GM21423 (cell line): Measurements from ENCODE around the gene EPHB3.
"Not testable (repeated sequence)": the region's sequence is repeated elsewhere in the genome, so short reads cannot be mapped to it uniquely, and the experiment has no call there.

ENCODE experiments used
- ATAC-seq: cut with Tn5 transposase; IDR thresholded peaks from one replicate; pipeline ENCODE4 v1.9.1; 2021; ENCODE audit warnings: mild to moderate bottlenecking, moderate library complexity; ENCODE audit not compliant: unreplicated experiment

The EPHB3 gene

GRCh38 chr3:184597829-184598573, 36.4 kb downstream of the EPHB3 start:
- ATAC-seq: no peak

DNA sequence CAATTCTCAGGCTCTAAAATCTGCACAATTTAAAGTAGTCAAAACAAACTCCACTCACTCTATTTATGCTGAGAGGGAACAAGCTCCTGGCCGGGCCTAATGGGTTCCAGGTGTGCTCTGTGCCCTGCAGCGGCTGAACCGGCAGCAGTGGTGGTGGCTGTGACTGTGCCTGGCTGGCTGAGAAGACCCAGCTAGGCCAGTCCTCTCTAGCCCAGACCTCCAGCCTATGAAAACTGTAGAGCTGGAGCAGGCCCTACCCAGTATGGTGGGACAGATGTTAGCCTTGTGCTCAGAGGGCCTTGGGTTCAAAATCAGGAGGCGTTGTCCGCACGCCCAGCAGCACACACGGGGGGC, 37.0 kb downstream of the EPHB3 start:
- no peak for ATAC-seq

GRCh38 chr3:184599143-184599542, 37.6 kb downstream of the EPHB3 start:
- ATAC-seq: no peak

GRCh38 chr3:184600685-184601377, 39.2 kb downstream of the EPHB3 start:
- no peak for ATAC-seq

DNA sequence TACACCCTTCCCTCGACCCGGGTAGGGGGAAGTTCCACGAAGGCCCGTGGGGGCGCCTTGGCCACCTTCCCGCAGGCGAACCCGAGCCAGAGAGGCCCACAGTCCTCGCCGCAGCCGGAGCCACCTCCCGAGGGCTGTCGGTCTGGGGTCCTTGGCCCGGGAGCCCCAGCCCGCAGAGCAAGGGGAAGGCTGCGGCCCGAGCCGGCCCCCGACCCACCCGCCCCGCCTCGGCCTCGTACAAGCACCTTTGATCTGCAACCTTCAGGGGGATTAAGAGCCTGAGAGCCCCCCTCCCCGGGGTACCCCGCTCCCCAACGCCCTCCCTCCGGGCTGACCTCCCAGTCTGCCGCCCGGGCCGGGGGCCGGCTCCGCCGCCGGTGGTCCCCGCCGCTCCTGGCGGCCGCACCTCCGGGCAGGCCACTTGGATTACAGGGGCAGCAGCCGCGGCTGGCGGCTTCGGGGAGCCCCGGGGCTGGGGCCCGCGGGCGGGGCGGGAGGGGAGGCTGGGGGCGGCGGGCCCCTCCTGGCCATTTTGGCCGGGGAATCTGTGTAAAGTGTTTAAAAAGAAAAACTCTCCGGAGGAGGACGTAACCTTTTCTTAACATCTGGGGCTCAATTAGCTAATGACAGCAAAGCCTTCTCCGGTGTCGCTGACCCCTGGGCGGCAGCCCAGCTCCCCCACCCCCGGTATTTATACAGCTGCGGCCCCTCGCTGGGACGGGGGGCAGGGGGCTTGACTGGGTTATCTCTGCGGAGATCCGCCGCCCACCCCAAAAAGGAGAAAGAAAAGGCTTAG, 40.2 kb downstream of the EPHB3 start:
- no peak for ATAC-seq

- no peak for ATAC-seq
Measured at GRCh38 chr3:184602372-184603150, 41.0 kb downstream of the EPHB3 start.

DNA sequence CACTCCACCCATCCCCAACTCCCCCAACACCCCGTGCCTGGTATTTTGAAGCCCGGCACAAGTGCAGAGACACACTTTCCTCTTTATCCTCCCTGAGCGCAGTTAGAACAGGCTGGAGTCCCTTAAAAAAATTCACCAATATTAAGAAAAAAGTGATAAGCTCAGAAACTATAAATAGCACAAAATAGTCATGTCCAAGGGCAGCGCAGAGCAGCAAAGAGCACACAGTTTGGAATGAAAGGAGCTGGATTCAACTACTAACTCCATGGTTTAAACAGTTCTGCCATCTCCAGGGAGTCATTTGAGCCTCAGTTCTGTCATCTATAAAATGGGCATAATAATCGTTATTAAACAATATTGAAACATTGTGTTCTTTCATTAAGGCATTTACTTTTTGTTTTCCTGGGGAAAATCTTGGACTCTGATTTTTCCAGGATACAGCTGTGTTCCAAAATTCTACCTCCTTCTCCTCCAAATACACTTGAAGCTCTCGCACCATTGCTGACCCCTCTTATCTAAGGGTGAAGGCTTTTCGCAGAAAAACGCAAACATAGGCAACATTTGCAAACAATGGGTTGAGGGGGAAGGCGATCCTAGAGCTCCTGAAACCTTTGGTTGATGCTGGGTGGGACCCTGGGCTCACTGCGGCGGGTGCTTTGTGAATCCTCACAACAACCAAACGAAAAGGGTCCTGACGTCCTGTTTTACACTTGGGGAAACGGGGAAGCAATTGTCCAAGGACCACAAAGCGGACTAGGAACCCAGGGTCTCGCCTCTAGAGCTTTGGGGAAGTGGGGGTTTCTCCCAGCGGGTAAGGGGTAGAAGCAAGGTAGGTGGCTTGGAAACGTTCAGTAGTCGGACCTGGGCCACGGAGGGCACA, 41.8 kb downstream of the EPHB3 start:
- no peak for ATAC-seq

DNA sequence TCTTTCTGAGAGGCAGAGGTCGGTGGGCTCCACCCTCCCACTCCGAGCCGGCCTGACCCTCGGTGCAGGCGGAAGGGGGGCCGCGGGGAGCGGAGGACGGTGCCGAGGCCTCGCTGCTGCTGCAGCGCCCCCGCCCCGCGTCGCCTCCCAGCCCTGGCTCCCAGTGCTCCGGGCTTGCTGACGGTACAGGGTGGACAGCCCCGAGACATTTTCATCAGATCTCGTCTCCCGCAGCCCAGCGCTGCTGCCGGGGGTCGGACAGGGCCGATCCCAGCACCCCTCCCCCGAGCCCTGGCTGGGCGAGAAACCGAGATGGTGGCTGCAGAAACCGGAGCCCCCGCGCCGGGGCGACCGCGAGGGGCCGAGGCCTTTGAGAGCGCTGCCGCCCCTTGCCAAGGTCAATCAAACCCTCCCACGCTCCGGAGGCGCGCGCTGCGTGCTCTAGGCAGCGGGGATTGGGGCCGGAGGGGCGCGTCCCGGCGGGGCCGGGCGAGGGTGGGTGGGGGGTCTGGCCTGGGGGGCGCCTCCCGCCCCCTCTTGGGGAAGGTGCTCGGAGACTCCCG, 42.5 kb downstream of the EPHB3 start:
- no peak for ATAC-seq

DNA sequence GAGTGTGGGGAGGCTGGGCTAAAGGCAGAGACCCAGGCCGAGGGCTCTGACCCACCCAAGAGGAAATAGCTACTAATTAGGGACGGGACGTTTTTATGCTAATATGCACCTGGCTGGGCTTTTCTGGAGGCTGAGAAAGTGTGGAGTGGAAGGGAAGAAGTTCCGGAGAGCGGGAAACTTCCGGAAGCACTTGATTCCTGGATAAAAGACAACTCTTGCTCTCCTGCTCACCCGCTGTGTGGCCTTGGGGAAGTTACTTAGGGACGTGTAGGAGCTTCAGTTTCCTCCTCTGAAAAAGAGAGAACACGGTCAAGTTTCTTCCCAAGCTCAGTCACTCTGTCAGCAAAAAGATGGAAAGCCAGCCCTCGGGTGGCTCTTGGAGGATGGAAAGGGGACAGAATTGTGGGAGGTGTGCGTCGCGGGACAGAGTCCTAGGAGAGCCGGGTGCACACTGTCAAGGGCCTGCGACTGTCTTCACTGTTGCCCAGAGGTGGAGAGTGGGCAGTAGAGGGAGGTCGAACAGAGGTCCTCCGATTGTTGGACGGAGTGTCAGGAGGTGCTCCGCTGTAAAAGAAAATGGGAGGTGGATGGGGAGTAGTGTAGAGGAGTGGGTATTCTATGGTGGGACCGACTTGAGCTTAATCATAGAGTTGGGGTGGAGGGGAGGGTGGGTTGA, 43.2 kb downstream of the EPHB3 start:
- no peak for ATAC-seq

GRCh38 chr3:184608209-184608608, 46.6 kb downstream of the EPHB3 start:
- no peak for ATAC-seq

GRCh38 chr3:184609476-184610244, 48.1 kb downstream of the EPHB3 start:
- no peak for ATAC-seq

DNA sequence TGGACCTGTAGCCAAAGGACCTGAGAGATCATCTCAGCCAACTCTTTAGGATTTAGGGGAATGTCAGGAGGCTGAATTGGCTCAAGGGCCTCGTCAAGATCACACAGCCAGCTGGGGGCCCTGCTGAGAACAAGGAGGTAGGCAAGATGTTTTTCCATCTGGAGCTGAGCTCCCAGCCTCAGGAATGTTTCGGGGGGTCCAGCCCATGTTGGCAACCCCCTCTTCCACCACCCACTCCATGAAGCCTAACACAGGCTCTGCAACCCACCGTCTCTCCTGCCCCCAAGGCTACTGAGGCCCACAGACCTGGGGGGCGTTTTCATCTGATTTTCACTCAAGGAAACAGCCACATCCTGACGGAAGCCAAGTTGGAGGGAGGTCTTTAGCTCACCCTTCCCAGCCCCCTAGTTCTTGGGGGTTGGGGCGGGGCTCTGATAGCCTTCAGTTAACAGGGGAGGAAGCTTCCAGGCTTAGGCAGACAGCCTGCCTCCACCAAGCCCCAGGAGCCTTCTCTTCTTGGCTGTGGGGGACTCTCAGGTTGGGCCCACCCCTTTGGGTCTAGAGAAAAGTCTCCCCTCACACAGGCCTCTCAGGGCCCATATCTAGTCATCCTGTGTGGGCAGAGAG, 48.8 kb downstream of the EPHB3 start:
- no peak for ATAC-seq

- no peak for ATAC-seq
Measured at GRCh38 chr3:184611607-184612281, 50.2 kb downstream of the EPHB3 start.

DNA sequence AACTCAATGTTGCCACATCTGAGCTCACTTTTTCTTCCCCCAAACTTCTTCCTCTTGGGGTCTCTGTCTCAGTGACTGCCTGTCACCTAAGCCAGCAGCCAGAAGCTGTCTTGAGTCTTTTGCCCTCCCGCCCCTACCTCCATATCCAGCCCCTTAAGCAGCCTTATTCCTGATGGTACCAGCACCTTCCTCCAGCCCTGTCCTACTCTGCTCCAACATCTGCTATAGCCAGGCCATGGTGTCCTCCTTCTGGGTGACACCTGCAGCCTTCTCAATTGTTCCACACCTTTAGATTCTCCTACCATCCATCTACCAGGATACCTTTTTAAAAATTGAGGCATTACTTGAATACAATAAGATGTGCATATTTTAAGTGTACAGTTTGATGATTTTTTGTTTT, 53.8 kb downstream of the EPHB3 start:
- ATAC-seq: no peak

DNA sequence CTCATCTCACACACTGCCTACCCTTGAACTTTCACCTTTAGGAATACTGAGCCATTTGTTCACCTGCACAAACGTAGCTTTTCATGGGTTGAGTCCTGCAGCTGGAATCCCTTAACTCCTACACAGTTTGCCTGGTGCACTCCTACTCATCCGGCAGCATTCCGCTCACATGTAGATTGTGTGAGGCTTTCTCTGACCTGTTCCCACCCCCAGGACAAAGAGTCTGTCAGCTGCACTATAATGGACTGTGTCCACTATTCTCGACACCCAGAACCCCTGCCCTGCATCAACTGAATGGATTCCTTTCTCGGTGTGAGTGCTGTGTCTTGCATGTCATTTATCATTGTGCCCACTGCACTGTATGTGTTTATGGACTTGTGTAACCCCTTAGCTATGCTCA, 54.9 kb downstream of the EPHB3 start:
- no peak for ATAC-seq

GRCh38 chr3:184617306-184617705, 55.7 kb downstream of the EPHB3 start:
- ATAC-seq: not testable (repeated sequence)

DNA sequence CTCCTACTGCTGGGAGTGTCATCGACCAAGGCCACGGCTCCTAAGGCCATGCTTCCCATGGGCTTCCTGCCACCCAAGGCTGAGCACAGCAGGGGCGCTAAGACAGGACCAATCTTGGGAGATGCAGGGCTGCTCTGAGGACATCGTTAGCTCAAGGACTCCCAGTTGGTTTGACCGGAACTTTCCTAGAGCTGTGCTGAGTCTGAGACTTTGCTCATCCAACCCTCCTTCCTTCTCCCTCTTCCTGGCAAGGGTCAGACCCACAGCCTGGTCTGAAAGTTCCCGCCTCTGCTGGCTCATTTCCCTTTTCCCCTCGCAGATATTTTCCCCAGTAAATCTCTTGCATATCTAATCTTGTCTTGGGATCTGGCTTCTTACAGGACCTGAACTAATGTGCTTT, 57.2 kb downstream of the EPHB3 start:
- no peak for ATAC-seq
